ENCODE results near the gene QSOX1.

- TF ChIP-seq SRF (CRISPR knock-in tag; IDR thresholded peaks at IDR 0.05) (no peak), ZNF512 (tag; IDR thresholded peaks at IDR 0.05) (no peak), SAP30 (IDR thresholded peaks at IDR 0.05; ENCODE audit: borderline replicate concordance, insufficient read depth, low read depth, low read length, poor library complexity, severe bottlenecking) (no peak), CTCF (IDR thresholded peaks at IDR 0.05 in 2 of 3, conservative IDR thresholded peaks at IDR 0.05 in 1 of 3; ENCODE audit: insufficient read depth in 2 of 3, low read depth in 1 of 3, low read length in 3 of 3) (no peak), CBX2 (IDR thresholded peaks at IDR 0.05; ENCODE audit: insufficient read depth, low read length, poor library complexity, severe bottlenecking) (no peak), MXI1 (IDR thresholded peaks at IDR 0.05; ENCODE audit: low read depth, low read length) (no peak), BCOR (IDR thresholded peaks at IDR 0.05) (no peak), NFYB (IDR thresholded peaks at IDR 0.05; ENCODE audit: extremely low read depth, insufficient read length) (no peak), POLR2A (conservative IDR thresholded peaks at IDR 0.05) (no peak), SMARCA5 (IDR thresholded peaks at IDR 0.05) (no peak), CBFA2T3 (IDR thresholded peaks at IDR 0.05) (no peak), NBN (IDR thresholded peaks at IDR 0.05; ENCODE audit: low read depth) (no peak)
These were observed 3.2 kb upstream of the QSOX1 start for GRCh38 chr1:180151508-180151907.

Measured in K562 (cell line).